Activated T-cell treated with anti-CD3 and anti-CD28 coated beads, Interleukin-2, amount 50 U/mL, for 24 hours (primary cell): ENCODE measurements around the gene GPR152.
A peak's percentile ranks its signal among the peaks of the same experiment; 100 is the strongest.
"Not testable (repeated sequence)": the region's sequence is repeated elsewhere in the genome, so short reads cannot be mapped to it uniquely, and the experiment has no call there.

Experiments used
- DNase-seq: peaks from one replicate; pipeline ENCODE4 v3.0.0-alpha.2; 2020
- H3K27ac Mint-ChIP-seq: 2 replicates; pipeline ENCODE4 v1.8.0; 2020; ENCODE audit warnings: mild to moderate bottlenecking, mixed read lengths
- H3K27me3 Mint-ChIP-seq: 2 replicates; pipeline ENCODE4 v1.8.0; 2020; ENCODE audit warnings: mixed read lengths
- H3K36me3 Mint-ChIP-seq: 2 replicates; pipeline ENCODE4 v1.8.0; 2020; ENCODE audit warnings: low read depth, mixed read lengths
- H3K4me1 Mint-ChIP-seq: 2 replicates; pipeline ENCODE4 v1.8.0; 2020; ENCODE audit warnings: low read depth, mixed read lengths
- H3K4me3 Mint-ChIP-seq: 2 replicates; pipeline ENCODE4 v1.8.0; 2020; ENCODE audit warnings: mild to moderate bottlenecking, moderate library complexity, mixed read lengths
- H3K9me3 Mint-ChIP-seq: 2 replicates; pipeline ENCODE4 v1.8.0; 2020; ENCODE audit warnings: mixed read lengths

Gene GPR152

DNA sequence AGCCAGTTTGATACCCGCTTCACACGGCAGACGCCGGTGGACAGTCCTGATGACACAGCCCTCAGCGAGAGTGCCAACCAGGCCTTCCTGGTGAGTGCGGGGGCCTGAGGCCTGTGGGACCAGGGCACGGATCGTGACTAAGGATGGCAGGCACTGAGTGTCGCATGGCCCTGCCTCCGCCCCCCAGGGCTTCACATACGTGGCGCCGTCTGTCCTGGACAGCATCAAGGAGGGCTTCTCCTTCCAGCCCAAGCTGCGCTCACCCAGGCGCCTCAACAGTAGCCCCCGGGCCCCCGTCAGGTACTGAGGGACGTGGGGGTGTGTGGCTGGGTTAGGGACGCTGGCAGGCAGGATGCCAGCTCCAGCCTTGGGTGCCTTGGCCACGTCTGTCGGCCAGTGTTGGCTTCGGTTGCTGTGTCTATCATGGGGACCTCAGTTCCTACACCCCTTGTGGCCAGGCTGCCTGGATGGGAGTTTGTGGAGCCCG is 18.1 kb downstream of the GPR152 start:
- no peaks in the 10 kb centered on the region for H3K9me3 Mint-ChIP-seq

DNA sequence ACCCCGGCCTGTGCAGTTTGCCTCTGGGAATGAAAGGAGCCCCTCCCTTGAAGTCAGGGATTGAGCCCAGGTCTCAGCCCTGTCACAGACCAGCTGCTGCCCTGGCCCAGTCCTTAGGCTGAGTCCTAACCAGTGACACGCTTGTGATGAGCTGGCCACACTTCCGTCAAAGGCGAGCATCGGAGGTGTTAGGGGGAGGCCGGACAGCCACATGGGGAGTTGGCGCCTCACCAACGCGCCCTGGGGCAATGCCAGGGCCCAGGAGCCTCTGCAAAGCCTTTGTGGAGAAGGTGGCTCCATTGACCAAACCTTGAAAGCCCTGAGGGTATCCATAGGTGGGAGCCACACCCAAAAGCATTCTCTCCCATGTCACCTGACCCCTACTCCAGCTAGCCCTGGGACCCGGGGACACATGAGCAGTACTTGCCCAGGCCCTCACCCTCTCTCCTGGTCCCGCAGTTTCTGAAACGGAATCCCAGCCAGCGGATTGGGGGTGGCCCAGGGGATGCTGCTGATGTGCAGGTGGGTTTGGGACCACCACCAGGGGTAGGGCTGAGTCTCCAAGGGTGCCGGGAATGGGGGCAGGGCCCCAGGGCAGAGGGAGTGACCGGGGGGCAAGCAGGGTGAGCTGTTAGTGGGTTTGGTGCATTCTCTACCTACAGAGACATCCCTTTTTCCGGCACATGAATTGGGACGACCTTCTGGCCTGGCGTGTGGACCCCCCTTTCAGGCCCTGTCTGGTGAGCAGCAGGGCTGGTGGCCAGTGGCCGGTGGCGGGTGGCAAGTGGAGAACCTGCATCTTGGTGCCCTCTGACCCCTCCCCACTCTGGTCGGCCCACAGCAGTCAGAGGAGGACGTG is 18.8 kb downstream of the GPR152 start:
- Mint-ChIP-seq H3K9me3 (no peaks in the 10 kb centered on the region), H3K4me3 (peak overlapping the region; percentile 57), H3K27me3 (no peaks in the 10 kb centered on the region), H3K4me1 (peaks cover 62% of the 10 kb centered on the region), H3K27ac (peak overlapping the region; percentile 97), H3K36me3 (peaks cover 93% of the 10 kb centered on the region)
- peak; percentile 54 for DNase-seq

More for the DNA sequence above, 18.1 kb downstream of the GPR152 start:
- H3K36me3 Mint-ChIP-seq, result peaks cover 94% of the 10 kb centered on the region
- H3K4me1 Mint-ChIP-seq, result peaks cover 65% of the 10 kb centered on the region
- peak; percentile 68 for DNase-seq
- H3K27me3 Mint-ChIP-seq, result no peaks in the 10 kb centered on the region
- H3K4me3 Mint-ChIP-seq, result peak overlapping the region; percentile 57
- peak overlapping the region; percentile 97 for H3K27ac Mint-ChIP-seq

DNA sequence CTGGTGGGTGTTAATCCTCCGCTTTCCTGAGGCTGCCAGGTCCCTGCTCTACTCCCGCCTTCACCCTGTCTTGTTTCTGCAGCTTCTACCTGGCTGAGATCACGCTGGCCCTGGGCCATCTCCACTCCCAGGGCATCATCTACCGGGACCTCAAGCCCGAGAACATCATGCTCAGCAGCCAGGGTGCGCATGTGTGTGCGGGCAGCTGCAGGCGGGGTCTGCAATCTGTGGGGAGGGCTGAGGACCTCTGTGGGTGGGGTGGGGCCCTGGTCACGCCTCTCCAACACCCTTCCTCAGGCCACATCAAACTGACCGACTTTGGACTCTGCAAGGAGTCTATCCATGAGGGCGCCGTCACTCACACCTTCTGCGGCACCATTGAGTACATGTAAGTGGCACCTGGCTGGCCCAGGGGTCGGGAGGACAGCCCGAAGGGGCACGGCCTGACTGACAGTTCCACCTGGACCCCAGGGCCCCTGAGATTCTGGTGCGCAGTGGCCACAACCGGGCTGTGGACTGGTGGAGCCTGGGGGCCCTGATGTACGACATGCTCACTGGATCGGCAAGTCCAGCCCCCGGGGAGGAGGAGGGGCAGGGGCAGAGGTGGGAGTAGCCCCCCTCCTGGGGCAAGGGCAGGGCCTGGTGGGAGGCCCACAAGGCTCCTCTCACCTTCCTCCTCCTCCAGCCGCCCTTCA is 19.7 kb downstream of the GPR152 start:
- Mint-ChIP-seq H3K4me1 (peaks cover 63% of the 10 kb centered on the region), H3K36me3 (peaks cover 88% of the 10 kb centered on the region), H3K27me3 (no peaks in the 10 kb centered on the region), H3K27ac (peak overlapping the region; percentile 97), H3K4me3 (no peak overlapping the region), H3K9me3 (no peaks in the 10 kb centered on the region)
- peak; percentile 43 for DNase-seq

DNA sequence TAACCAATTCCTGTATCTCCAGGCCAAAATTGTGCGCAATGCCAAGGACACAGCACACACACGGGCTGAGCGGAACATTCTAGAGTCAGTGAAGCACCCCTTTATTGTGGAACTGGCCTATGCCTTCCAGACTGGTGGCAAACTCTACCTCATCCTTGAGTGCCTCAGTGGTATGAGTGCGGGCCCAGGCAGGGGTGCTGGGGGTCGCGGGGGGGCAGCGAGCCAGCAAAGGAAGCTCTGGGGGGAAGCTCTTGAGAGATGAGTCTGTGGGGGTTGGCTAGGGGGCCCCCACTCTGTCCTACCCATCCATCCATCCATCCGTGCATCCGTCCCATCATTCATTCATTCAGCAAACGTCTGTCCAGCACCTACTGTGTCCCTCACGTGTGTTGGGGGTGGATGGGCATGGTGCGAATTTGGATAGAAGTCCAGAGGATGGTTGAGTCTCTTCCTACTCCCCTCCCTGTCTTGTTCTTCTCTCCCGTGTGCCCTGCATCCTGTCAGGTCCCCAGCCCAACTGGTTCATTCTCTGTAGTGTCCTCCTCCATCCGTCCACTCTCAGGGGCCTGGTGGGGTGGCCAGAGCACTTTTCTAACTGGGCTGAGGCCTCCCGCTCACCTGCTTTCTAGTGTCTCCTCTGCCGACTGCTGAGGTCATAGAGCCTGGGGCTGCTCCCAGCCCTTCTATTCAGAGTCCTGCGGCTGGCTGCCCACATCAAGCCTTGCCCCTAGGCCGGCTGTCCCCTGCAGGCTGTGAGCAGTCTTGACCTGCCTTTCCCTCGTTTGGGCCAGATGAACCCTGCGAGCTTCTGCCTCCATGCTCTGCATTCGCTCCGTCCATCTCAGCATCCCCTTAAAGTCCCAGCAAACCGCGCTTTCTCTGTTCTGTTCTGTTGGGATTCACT is 20.9 kb downstream of the GPR152 start:
- Mint-ChIP-seq H3K27me3 (no peaks in the 10 kb centered on the region), H3K4me1 (peaks cover 68% of the 10 kb centered on the region), H3K27ac (peak overlapping the region; percentile 97), H3K36me3 (peaks cover 77% of the 10 kb centered on the region), H3K4me3 (no peak overlapping the region), H3K9me3 (no peaks in the 10 kb centered on the region)
- DNase-seq, result no peak

DNA sequence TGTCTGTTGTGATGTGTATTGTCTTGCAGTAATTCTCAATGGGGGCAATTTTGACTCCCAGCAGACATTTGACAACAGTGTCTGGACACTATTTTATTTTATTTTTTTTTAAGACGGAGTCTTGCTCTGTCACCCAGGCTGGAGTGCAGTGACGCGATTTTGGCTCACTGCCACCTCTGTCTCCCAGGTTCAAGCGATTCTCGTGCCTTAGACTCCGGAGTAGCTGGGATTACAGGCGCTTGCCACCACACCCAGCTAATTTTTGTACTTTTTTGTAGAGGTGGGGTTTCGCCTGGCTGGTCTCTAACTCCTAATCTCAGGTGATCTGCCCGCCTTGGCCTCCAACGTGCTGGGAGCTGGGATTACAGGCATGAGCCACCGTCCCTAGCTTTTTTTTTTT is 22.8 kb downstream of the GPR152 start:
- H3K27ac Mint-ChIP-seq, result peak overlapping the region; percentile 97

DNA sequence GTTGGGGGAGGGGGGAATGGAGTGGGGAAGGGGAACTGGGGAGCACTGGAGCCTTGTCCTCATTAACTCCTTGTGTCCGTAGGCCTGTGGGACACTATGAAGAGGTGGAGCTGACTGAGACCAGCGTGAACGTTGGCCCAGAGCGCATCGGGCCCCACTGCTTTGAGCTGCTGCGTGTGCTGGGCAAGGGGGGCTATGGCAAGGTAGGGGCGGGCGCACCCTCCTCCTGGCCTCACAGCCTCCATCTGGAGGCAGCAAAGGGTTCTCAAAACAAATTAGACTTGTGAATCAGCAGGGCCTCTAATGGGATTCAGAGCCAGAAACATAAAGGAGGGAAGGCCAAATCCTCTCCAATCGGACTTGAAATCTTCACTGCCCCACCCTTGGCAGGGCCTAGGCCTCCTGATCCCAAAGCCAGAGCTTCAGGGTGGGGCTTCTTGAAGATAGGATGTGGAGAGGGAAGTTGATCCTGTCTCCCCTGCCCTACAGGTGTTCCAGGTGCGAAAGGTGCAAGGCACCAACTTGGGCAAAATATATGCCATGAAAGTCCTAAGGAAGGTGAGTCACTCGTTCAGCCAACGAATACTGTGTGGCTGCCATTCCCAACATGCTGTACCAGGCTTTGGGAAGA is 23.4 kb downstream of the GPR152 start:
- Mint-ChIP-seq H3K4me3 (peak overlapping the region; percentile 92), H3K27me3 (no peaks in the 10 kb centered on the region), H3K36me3 (peaks cover 56% of the 10 kb centered on the region), H3K27ac (peak overlapping the region; percentile 97), H3K4me1 (peaks cover 50% of the 10 kb centered on the region), H3K9me3 (no peaks in the 10 kb centered on the region)
- DNase-seq, result no peak

More for the DNA sequence above, 22.8 kb downstream of the GPR152 start:
- Mint-ChIP-seq H3K36me3 (peaks cover 61% of the 10 kb centered on the region), H3K9me3 (no peaks in the 10 kb centered on the region), H3K4me3 (peak overlapping the region; percentile 92), H3K4me1 (peaks cover 56% of the 10 kb centered on the region), H3K27me3 (no peaks in the 10 kb centered on the region)
- no peak for DNase-seq

DNA sequence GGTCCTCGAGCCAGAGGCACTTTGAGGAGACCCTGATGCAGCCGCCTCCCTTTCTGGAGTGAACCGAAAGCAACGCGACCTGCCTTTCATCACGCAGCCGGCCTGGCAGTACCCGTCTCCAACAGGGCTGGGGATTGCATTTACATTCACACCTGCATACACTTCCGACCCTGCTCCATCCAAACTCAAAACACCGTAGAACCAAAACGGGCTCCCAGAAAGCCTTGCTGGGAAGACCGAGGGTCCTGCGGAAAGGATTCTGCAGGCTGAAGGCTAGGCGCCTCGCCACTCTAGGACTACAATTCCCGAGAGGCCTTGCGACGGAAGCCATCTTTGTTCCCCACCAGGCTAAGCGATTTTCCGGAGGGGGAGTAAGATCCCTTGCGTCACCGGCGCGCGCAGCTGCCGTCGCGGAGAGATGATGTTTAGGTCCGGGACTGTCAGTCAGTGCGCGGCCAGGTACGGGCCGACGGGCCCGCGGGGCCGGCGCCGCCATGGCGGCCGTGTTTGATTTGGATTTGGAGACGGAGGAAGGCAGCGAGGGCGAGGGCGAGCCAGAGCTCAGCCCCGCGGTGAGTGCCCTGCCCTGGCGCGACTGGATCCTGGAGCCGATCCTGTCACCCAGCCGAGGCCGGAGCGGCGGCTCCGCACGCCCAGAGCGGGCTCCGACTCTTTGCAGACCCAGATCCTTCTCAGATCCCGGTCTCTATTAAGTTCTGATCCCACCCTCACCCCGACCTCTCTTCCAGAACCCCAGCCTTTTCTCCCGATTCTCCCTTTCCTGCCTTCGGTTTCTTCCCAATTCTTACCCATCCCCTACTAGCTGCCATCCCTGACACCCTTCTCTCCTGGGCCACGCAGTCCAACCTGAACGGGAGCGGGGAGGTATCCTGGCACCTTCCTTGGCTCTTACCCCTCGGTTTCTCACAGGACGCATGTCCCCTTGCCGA is 24.2 kb downstream of the GPR152 start, which contains the start of gene RPS6KB2:
TSS of gene RPS6KB2 (plus strand) at position 443 of the 950 bp plus-strand sequence. CDS start at position 495, 52 bp downstream.
- DNase-seq, result peak; percentile 100
- Mint-ChIP-seq H3K4me1 (peaks cover 42% of the 10 kb centered on the region), H3K9me3 (no peaks in the 10 kb centered on the region), H3K36me3 (peaks cover 48% of the 10 kb centered on the region), H3K4me3 (peak within 1 kb of the TSS; percentile 92), H3K27ac (peak within 1 kb of the TSS; percentile 97), H3K27me3 (no peaks in the 10 kb centered on the region)

DNA sequence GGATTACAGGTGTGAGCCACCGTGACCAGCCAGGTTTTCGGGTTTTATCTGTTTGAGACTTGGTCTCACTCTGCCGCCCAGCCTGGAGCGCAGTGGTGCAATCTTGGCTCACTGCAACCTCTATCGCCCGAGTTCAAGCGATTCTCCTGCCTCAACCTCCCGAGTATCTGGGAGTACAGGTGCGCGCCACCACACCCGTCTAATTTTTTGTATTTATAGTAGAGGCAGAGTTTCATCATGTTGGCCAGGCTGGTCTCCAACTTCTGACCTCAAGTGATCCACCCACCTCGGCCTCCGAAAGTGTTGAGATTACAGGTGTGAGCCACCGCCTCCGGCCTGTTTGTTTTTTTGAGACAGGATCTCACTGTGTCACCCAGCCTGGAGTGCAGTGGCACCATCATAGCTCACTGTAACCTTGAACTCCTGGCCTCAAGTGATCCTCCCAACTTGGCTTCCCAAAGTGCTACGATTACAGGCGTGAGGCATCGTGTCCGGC is 25.1 kb downstream of the GPR152 start:
- Mint-ChIP-seq H3K36me3 (peaks cover 38% of the 10 kb centered on the region), H3K4me3 (peak overlapping the region; percentile 92), H3K27ac (peak overlapping the region; percentile 97), H3K4me1 (peaks cover 36% of the 10 kb centered on the region)
- not testable (repeated sequence) for DNase-seq, H3K9me3 Mint-ChIP-seq, H3K27me3 Mint-ChIP-seq

DNA sequence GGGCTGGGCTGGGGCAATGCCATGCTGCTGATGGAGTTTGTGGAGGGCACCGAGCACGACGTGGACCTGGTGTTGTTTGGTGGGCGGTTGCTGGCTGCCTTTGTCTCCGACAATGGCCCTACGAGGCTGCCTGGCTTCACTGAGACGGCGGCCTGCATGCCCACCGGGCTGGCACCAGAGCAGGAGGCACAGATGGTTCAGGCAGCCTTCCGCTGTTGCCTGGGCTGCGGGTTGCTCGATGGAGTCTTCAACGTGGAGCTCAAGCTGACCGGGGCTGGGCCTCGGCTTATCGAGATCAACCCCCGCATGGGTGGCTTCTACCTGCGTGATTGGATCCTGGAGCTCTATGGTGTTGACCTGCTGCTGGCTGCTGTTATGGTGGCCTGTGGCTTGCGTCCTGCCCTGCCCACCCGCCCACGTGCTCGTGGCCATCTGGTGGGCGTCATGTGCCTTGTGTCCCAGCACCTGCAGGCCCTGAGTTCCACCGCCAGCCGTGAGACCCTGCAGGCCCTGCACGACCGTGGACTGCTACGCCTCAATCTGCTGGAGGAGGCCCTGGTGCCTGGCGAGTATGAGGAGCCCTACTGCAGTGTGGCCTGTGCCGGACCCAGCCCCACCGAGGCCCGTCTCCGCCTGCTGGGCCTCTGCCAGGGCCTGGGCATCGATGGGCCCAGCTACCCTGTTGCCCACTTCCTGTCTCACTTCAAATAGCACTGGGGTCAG is 28.5 kb downstream of the GPR152 start:
- H3K27ac Mint-ChIP-seq, result no peak overlapping the region
- peaks cover 30% of the 10 kb centered on the region for H3K4me1 Mint-ChIP-seq

DNA sequence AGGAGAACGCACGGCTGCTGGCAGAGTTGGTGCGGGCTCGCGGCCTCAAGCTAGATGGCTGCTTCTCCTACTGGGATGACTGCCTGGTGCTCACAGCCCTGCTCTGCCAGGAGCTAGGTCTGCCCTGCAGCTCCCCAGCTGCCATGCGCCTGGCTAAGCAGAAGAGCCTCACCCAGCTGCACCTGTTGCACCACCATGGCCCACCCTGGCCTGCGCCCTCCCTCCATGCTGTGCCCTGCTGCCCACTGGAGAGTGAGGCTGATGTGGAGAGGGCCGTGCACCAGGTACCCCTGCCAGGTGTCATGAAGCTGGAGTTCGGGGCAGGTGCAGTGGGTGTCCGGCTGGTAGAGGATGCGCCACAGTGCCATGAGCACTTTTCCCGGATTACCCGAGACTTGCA is 29.1 kb downstream of the GPR152 start:
- Mint-ChIP-seq H3K9me3 (no peaks in the 10 kb centered on the region), H3K27me3 (no peaks in the 10 kb centered on the region), H3K27ac (no peak overlapping the region), H3K4me1 (peaks cover 34% of the 10 kb centered on the region), H3K36me3 (peaks cover 2% of the 10 kb centered on the region), H3K4me3 (no peak overlapping the region)
- DNase-seq, result no peak

More for the DNA sequence above, 28.5 kb downstream of the GPR152 start:
- H3K36me3 Mint-ChIP-seq, result peaks cover 7% of the 10 kb centered on the region
- H3K27me3 Mint-ChIP-seq, result no peaks in the 10 kb centered on the region
- H3K9me3 Mint-ChIP-seq, result no peaks in the 10 kb centered on the region
- H3K4me3 Mint-ChIP-seq, result no peak overlapping the region
- DNase-seq, result no peak

DNA sequence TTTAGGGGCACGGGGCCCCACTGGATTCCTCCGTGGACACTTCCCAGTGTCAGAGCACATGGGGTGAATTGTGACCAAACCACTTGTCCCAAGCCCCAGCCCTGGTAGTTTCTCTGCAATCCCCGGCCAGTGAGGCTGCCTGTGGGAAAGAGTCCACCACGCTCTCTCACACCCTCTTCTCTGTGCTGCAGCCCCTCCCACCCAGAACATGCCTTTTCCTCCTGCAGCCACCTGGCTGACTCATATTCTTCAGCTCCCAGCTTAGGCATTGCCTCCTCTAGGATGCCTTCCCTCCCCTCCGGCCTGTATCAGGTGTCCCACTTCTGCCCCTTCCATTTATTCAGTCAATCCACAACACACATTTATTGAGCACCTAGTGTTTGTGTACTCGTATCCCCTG is 29.6 kb downstream of the GPR152 start:
- no peaks in the 10 kb centered on the region for H3K9me3 Mint-ChIP-seq
- H3K4me3 Mint-ChIP-seq, result no peak overlapping the region
- no peak for DNase-seq
- peaks cover 38% of the 10 kb centered on the region for H3K4me1 Mint-ChIP-seq
- H3K36me3 Mint-ChIP-seq, result no peaks in the 10 kb centered on the region
- no peaks in the 10 kb centered on the region for H3K27me3 Mint-ChIP-seq
- no peak overlapping the region for H3K27ac Mint-ChIP-seq

DNA sequence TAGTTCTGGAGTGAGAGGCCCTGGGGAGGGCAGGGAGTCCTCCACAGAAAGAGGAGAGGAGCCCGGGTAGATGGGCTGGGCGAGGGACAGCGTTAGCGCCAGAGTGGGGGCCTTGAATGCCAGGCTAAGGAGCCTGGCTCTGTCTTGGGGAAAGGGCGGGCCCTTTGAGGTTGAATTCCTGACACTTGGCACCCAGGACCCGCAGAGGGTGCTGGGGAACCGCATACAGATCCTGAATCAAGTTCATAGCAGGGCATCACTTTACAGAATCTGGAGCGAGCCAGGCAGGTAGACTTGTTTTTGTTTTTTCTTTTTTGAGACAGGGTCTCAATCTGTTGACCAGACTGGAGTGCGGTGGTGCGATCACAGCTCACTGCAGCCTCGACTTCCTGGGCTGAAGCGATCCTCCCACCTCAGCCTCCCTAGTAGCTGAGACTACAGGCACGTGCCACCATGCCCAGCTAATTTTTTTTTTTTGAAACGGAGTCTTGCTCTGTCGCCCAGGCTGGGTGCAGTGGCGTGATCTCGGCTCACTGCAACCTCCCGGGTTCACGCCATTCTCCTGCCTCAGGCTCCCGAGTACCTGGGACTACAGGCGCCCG is 31.0 kb downstream of the GPR152 start:
- Mint-ChIP-seq H3K27me3 (no peaks in the 10 kb centered on the region), H3K4me3 (peak overlapping the region; percentile 65), H3K27ac (peak overlapping the region; percentile 86), H3K4me1 (peaks cover 43% of the 10 kb centered on the region), H3K9me3 (no peaks in the 10 kb centered on the region), H3K36me3 (no peaks in the 10 kb centered on the region)
- DNase-seq, result no peak
